ENCODE measurements around the gene PIP4K2B.

GRCh38 chr17:38745545-38745944 lies 53.8 kb downstream of the PIP4K2B start:
- no peak for TF ChIP-seq EP300 (IDR thresholded peaks at IDR 0.05)
- TF ChIP-seq, protein P1, sequence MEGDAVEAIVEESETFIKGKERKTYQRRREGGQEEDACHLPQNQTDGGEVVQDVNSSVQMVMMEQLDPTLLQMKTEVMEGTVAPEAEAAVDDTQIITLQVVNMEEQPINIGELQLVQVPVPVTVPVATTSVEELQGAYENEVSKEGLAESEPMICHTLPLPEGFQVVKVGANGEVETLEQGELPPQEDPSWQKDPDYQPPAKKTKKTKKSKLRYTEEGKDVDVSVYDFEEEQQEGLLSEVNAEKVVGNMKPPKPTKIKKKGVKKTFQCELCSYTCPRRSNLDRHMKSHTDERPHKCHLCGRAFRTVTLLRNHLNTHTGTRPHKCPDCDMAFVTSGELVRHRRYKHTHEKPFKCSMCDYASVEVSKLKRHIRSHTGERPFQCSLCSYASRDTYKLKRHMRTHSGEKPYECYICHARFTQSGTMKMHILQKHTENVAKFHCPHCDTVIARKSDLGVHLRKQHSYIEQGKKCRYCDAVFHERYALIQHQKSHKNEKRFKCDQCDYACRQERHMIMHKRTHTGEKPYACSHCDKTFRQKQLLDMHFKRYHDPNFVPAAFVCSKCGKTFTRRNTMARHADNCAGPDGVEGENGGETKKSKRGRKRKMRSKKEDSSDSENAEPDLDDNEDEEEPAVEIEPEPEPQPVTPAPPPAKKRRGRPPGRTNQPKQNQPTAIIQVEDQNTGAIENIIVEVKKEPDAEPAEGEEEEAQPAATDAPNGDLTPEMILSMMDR (IDR thresholded peaks at IDR 0.05), result no peak
- TF ChIP-seq POLR2A (IDR thresholded peaks at IDR 0.05), result no peak

All from tibial nerve (tissue), 4 donors.